Dermis microvascular lymphatic vessel endothelial cell (primary cell): ENCODE results near the gene COQ8B. TPM values are rescaled to one million over a fixed set of nuclear protein-coding genes. Genes with fewer than 3 reads are reported as not detected.
A peak's percentile ranks its signal among the peaks of the same experiment; 100 is the strongest.

ENCODE experiments used
- DNase-seq, 2 donors: peaks; one replicate each; pipeline versions ENCODE4 v3.0.0 to v3.0.0-alpha.2; 2010; ENCODE audit warnings: low read depth in 2 of 2
- total RNA-seq: library from RNA; depleted of rRNA; stranded (reverse); fragments of >200 nt; gene quantifications from 2 replicates; pipeline ENCODE4 v1.2.1, GENCODE V29; 2014

Gene COQ8B
- total RNA-seq, 1 donor from 2014 or later, result 12.6 TPM

DNA sequence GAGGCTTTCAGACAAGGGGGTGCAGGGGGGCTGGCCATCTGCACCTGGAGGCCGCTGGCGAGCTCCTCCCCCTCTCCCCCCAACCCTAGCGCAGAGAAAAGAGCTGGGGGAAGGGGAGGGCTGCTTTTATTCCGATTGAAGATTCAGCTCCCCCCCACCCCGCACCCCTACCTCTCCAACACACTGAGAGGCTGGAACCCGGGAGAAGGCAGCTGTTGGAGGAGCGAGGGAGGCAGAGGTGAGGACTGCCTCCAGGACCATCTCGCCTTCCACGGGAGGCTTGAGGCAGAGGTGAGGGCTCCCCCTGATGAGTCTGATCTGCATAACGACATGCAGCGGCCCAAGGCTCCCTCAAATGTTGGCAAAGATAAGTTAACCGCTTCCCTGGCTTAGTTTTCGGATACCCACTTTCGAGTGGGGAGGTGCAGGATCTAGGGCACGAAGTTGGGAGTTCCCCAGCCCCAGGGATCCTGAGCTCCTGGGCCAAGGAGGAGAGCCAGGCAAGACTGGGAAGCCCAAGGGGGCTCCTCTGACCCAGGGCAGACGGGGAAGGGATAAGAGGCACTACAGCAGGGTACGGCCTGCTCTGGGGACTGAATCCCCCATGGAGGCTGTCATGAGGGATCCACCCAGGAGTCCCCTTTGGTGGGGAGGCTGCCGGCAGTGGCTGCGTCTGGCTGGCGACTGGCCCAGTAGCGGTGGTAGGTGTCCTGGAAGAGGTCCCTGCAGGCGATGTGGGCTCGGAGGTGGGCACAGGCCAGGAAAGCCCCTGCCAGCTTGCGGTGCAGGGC lies 25.1 kb downstream of the COQ8B start:
- DNase-seq, result no peak

- DNase-seq, result peak; percentile 55 to 92
Observed at GRCh38 chr19:40690693-40691420, 25.8 kb downstream of the COQ8B start.

DNA sequence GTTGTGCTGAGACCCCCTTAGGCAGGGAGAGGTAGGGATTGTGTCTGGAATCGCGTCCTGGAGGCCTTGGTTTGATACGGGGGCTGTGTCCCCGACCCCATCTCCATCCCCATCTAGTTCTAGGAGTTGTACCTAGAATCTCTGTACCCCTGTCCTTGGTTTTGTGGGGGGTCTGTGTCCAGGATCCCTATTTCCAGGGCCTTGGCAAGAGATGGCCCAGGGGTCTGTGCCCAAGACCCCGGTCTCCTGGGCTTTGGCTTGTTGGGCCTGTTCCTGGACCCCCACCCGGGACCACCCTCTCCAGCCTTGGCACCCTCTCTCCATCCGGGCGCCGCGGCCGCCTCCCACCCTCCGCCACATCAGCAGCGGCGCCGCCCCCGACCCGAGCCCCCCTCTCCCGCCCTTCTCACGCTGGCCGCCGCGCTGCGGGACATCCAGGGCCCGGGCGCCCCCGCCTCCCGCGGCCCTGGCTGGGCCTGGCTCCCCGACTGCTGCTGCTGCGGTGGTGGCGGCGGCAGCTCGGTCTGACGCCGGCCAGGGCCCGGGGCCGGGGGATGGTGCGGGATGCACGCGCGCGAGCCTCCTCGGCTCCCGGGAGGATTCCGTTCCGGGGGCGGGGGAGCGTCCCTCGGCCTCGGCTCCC lies 26.5 kb downstream of the COQ8B start, which contains the start of gene NUMBL:
TSS of gene NUMBL (minus strand) at position 602 of the 643 bp plus-strand sequence. CDS start at position 434, 168 bp downstream.
- DNase-seq, result no peak

DNA sequence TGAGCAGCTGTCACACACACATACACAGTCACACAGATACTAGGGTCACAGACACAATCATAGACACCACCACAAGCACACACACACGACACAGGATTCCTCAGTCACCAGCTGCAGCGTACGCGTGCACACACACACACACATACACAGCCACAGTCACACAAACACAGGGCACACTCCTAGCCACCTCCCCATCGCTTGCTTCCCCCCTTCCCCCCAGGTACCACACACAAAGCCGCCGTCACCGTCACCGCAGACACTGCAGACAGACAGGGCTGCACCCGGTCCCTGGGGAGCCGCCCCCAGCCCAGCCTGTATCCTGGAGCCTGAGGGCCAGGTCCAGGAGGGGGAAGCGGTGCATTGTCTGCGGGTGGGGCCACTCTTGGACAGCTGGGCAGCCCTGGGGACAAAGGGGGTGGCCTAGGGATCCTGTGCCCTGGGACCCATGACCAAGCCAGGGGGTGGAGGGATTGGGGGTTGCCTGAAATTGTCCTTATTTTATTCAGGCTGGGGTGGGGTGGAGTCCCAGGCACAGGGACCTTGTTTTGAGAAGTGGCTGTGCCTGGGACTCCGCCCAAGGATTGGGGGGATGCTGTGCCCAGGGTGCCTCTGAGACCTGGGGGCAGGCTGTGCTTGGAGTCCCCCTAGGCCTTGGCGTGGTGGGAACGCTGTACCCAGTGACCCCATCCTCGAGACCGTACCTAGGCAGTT lies 27.2 kb downstream of the COQ8B start:
- DNase-seq, result peak in 1 of 2 donors; percentile 49

- peak in 1 of 2 donors; percentile 30 for DNase-seq
Observed at GRCh38 chr19:40688987-40689338, 27.7 kb downstream of the COQ8B start.

- no peak for DNase-seq
Observed at GRCh38 chr19:40688309-40688708, 28.4 kb downstream of the COQ8B start.

- peak in 1 of 2 donors; percentile 37 for DNase-seq
Observed at GRCh38 chr19:40687525-40688016, 29.1 kb downstream of the COQ8B start.

DNA sequence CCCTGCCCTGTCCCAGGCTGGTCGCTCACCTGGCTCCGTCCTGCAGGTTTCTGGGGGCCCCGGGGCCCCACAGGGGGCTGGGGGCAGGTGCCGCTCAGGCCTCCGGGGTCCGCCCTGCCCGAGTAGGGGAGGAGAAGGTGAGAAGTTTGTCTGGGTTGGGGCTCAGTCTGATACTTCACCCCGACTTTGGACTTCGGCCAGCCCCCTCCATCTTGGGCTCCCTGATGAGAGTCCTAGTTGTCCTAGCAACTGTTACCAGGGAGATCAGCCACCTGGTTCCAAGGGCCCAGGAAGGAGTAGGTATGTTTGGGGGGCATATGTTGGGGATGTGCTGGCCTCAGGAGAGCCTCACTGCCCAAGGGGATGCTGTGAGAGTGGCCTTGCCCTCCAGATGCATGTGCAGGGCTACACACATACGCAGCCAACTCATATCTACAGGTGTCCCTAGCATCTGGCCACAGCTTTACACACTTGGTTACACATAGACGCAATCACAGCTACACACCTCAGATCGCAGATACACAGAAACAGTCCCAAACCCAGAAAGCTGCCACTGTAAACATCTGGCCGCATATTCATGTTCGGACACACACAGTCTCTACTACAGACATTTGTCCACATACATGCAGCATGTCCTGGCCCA lies 29.7 kb downstream of the COQ8B start:
- DNase-seq, result no peak

DNA sequence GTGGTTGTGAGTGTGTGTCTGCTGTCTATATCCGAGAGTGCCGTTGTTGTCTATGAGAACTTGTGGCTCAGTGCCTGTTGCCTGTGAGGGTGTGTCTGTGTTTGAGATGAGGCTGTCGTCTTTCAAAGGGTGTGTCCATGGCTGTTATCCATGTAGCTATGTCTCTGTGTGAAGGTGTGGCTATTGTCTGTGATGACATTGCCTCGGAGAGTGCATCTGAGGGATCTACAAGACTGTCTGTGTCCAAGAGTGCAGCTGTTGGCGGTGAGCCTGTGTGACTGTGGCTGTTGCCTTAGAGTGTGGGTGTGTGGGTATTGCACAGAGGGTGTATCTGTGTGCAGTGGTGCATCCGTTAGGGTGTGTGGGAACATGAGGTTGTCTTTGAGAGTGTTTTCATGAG lies 31.1 kb downstream of the COQ8B start:
- no peak for DNase-seq

- DNase-seq, result no peak
Observed at GRCh38 chr19:40685016-40685526, 31.6 kb downstream of the COQ8B start.

DNA sequence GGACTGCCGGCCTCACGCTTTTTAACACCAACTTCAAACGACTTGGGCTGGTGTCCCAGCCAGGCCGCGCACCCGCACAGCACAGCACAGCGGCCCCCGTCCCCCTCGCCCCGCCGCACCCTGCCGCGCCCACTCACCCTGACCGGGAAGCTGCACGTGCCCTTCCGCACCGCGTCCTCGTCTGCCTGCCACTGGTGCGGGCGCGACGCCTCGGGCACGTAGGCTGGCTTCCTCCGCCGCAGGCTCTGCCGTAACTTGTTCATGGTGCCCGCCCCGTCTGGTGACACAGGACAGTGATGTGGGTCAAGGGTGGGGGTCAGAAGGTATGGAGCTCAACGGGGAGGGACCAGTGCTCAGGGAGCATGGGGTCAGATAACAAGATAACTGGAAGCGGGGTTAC lies 32.4 kb downstream of the COQ8B start:
- DNase-seq, result no peak

- DNase-seq, result no peak
Observed at GRCh38 chr19:40683437-40683836, 33.2 kb downstream of the COQ8B start.

DNA sequence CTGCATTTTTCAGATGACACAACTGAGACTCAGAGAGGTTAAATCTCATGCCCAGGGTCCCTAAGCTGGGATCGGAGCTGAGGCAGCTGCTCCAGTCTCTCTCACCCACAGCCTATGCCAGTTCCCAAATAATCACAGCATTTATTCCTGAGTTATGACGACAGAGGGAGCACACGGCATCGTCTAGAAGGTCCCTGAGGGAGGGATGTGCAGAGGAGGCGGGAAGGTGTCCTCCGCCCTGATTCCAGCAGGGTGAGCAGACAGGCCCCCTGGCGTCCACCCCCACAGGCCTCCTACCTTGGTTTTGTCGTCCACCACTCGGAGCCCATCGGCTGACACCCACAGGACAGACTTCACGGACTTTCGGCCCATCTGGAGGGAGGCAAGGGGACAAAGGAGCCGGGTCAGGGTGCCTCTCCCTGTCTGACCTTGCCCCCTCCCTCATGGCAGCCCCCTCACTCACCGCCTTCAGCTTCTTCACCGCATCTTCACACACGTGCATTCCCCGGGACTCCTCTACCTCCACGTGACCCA lies 34.2 kb downstream of the COQ8B start:
- DNase-seq, result no peak

DNA sequence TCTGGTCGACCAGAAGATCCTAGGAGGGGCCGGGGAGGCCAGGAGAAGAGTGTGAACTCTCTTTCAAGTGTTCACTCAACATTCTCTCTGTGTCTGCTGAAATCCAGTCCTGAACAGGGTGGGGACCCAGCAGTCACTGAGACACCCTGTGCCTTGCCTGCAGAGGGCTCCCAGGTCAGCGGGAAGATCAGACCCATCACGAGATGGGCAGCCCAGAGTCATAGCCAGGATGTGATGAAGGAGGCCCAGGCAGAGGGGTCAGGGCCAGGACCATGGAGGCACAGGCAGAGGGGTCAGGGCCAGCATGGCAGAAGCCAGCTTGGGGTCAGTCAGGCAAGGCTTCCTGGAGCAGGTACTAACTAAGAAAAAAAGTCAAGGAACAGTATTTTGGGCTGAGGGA lies 35.6 kb downstream of the COQ8B start:
- DNase-seq, result no peak

DNA sequence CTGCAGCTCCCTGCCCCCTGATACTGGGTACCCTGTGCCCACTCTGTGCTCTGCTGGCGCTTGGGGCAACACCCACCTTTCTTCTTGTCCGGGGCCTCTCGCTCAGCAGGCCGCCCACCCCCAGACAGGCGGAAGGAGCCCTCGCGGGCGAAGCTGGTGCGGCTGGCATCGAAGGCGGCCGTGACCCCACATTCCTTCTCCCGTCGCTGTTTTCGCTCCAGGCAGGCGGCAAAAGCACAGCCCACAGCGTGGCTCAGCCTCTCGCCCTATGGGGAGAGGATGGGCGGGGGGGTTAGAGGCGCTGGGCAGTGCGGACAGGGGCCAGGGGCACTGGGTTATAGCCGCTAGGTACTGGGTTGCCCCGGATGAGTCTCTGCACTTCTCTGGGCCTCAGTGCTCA lies 39.5 kb downstream of the COQ8B start:
- no peak for DNase-seq

- DNase-seq, result no peak
Observed at GRCh38 chr19:40674291-40674690, 42.4 kb downstream of the COQ8B start.

DNA sequence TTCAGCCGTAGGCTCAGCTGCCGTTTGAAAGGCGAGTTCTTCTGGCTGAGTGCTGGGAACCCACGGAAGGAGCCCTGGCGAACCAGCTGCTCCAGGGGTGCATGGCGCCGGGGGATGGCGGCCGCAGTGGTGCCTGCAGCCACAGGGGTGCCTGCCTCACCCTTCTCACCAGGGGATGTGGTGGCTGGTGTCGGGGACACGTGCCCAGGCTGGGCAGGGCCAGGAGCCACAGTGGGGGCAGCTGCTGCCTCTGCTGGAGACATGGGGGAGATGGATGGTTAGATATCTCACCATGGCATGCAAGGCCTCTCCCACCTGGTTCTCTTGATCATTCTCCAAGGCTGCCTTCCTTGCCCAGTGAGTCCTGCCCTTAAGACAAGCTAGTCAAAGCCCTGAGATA lies 43.3 kb downstream of the COQ8B start:
- DNase-seq, result no peak

GRCh38 chr19:40672573-40673299 lies 44.0 kb downstream of the COQ8B start:
- no peak for DNase-seq

DNA sequence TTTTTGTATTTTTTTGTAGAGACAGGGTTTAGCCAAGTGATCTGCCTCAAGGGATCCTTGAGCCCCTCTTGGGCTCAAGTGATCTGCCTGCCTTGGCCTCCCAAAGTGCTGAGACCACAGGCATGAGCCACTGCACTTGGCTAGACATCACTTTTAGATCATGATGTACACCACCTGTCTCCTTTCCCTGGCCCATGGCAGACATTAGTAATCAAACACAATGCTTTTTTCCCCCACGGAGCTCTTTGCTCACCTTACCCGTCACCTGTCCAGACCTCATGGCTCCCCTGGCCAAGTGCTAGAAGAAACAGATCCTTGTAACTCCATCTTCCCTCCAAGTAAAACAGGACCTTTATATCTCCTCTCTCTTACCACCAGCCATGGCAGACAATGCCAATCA lies 44.6 kb downstream of the COQ8B start:
- no peak for DNase-seq

DNA sequence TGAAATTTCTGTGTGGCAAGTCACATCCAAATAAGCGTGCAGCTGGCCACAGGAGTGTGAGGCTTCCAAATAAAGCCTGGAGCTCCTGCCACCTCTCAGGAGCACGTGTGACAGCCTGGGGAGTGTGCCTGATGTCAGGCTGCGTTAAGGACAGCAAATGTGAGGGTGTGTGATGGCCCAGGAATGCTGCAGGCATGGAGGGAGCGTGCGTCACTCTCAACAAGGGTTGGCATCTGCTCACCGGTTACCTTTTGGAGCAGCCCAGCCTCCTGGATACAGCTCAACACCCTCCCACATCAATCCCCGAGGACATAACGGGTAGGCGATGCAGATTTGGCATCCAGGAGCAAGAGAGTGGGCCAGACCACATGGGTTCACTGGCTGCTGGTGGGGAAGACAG lies 45.3 kb downstream of the COQ8B start:
- no peak for DNase-seq
